ENCODE data around the gene RARA.
A peak's percentile ranks its signal among the peaks of the same experiment; 100 is the strongest.

RARA gene

GRCh38 chr17:40329839-40330794, 21.1 kb downstream of the RARA start:
- no peak for DNase-seq (ENCODE audit: low spot score)

DNA sequence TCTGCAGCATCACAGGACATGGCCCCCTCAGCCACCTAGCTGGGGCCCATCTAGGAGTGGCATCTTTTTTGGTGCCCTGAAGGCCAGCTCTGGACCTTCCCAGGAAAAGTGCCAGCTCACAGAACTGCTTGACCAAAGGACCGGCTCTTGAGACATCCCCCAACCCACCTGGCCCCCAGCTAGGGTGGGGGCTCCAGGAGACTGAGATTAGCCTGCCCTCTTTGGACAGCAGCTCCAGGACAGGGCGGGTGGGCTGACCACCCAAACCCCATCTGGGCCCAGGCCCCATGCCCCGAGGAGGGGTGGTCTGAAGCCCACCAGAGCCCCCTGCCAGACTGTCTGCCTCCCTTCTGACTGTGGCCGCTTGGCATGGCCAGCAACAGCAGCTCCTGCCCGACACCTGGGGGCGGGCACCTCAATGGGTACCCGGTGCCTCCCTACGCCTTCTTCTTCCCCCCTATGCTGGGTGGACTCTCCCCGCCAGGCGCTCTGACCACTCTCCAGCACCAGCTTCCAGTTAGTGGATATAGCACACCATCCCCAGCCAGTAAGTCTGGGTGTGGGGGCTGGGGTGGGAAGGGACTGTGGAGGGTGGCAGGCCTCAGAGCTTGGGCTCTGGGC, 22.0 kb downstream of the RARA start:
- no peak for DNase-seq (ENCODE audit: low spot score)

GRCh38 chr17:40331743-40332641, 23.0 kb downstream of the RARA start:
- no peak for DNase-seq (ENCODE audit: low spot score)

- no peak for DNase-seq (ENCODE audit: low spot score)
Observed at GRCh38 chr17:40333781-40334448, 24.9 kb downstream of the RARA start.

DNA sequence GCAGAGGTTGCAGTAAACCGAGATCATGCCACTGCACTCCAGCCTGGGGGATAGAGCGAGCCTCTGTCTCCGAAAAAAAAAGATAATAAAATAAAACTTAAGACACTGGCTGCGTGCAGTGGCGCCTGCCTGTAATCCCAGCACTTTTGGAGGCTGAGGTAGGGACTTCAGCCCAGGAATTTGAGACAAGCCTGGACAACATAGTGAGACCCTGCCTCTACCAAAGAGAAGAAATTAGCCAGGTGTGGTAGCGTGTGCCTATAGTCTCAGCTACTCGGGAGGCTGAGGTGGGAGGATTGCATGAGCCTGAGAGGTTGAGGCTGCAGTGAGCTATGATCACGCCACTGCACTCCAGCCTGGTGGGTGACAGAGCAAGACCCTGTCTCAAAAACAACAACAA, 26.6 kb downstream of the RARA start:
- DNase-seq (ENCODE audit: low spot score), result no peak

- no peak for DNase-seq (ENCODE audit: low spot score)
Observed at GRCh38 chr17:40337351-40337750, 28.4 kb downstream of the RARA start.

DNA sequence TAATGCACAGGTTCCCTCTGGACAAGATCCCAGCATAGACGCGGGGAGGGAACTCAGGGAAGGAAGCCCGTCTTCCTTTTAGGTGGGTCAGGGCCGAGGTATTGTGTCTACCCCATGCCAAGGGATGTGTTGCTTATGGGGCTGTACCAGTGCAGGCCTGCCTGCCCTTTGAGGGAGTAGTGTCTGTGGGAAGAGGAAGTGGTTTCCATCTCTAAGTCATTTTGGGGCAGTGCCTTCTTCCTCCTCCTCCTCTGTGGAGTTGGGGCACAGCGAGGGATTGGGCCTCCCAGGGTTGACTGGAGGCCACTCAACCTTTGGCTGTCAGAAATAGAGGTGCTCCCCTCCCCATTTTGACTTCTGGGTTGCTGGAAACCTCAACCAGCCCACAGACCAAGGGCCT, 29.1 kb downstream of the RARA start:
- DNase-seq (ENCODE audit: low spot score), result no peak

DNA sequence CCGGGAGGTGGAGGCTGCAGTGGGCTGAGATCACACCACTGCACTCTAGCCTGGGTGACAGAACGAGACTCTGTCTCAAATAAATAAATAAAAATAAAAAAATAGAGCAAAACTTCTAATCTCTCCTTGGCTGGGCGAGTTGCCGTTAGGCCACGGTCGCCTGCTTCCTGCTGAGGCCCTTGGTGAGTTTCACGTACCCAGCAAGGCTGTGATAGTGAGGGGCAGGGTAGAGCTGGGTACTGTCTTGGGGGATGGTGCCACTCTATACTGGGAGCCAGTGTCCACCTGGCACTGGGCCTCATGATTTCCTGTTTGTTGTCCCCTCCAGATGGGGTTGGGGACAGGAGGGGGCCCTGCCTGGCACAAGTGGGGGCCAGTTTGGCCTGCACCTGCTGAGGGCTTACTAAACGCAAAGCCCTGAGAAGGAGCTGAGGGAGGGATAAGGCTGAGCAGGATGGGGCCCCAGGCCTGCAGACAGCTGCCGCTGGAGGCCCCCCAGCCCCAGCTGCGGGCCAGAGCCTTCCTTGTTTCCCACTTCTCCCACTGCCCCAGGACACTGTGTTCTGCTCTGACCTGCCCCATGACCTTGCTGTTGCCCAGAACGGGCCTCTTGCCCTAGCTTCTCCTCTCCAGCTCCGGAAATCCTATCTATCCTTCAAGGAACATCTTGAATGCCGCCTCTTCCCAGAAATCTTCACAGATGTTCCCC, 30.1 kb downstream of the RARA start:
- no peak for DNase-seq (ENCODE audit: low spot score)

GRCh38 chr17:40340327-40340726, 31.3 kb downstream of the RARA start:
- DNase-seq (ENCODE audit: low spot score), result no peak

GRCh38 chr17:40340880-40341807, 32.2 kb downstream of the RARA start:
- DNase-seq (ENCODE audit: low spot score), result peak; percentile 86

DNA sequence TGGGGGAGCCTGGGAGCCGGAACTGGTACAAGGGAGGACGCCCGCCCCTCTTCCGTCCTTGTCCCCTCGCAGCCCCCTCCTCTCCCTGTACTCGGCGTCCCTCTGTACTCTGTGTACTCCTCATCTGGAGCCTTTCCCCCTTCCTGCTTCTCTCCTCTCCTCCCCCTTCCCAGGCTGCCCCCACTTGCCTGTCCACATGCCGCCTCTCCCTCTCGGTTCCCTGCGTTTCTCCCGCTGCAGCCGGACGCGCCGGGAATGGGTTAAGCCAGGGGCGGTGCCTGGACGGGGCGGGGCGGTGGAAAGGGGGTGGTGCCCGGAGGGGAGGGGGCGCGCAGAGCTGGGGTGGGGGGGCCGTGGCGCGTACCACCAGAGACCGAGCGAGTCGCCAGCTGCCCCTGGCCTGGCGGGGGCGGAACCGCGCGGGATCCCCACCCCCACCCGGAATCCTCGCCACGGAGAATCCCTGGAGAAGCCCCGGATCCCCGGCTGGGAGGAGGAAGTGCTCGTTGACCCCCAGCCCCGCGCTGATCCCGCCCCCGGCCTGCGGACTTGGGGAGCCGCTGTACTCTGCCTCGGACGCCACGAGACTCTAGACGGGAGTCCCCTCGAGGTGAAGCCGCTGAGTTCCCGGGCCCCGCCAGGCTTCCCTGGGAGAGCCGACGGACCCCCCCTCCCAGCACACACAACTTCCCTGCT, 33.0 kb downstream of the RARA start:
- DNase-seq (ENCODE audit: low spot score), result peak; percentile 47

GRCh38 chr17:40342504-40343218, 33.7 kb downstream of the RARA start:
- no peak for DNase-seq (ENCODE audit: low spot score)

GRCh38 chr17:40343219-40344119, 34.5 kb downstream of the RARA start:
- no peak for DNase-seq (ENCODE audit: low spot score)

DNA sequence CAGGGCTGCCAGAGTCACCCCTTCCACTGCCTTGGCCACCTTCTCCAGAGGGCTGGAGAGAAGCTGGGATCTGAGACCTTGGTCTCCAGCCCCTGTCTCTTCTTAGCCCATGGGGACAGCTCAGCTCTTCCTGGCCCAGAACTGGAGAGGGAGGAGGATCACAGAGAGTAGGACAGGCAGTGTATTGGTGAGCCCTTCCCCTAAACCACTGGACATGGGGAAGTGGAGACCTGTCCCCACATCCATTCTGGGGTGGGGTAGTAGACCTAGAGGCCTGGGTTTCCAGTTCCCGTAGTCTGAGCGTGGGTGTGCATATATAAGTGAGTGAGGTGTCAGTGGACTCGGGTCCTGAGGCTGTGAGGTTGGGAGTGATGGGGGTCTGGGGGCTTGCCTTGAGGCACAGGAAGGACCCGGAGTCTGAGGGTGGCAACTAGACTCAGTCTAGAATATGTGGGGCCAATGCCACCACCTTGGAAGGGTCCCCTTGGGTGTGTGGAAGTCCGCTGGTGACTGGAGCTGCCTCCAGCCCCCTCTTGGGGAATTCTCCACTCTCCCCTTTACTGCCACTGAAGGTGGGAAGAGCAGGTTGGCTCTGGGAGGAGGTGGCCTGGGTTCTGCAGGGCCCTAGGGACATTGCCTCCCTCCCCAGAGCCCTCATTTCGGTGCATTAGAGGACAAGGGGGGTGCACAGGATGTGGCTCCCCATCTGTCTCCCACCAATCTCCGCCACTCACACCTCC, 35.6 kb downstream of the RARA start:
- DNase-seq (ENCODE audit: low spot score), result no peak

DNA sequence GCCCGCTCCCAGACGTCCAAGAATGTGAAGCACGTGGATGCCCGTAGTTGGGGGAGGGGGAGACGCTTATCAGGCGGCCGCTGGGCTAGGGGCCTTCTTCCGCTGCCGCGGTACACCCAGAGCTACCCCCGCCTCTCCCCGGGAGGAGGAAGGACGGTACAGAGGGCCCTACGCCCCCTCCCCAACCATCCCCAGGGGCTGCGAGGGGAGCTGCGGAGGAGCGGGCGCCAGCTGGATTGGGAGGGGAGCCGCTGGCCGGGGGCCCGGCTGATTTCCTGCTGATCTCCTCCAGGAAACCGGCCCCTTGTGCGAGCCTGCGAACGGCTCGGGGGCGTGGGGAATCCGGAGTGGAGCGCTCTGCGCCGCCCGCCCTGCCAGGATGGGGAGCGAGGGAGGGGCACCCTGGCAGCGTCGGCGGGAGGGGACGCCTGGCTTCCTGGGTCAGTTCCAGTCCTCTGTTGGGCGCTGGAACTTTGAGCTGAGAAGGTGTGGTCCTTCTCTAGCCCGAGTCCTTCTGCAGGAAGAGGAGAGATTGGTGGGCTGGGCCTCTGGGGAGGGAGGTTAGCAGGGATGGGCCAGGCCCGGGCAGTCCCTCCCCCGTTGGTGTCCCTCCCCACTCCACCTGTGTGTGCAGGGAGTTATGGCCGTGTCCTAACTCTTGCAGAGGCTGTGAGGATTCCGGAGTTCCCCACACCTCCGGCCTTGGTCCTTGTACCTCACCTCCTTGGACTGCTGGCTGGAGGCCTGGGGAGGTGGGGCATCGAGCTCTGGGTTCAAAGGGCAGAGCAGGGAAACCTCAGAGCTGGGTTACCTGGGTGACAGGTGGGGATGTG, 36.4 kb downstream of the RARA start:
- no peak for DNase-seq (ENCODE audit: low spot score)

All from germinal center (tissue), 1 donor.